HepG2 (cell line): ENCODE measurements around the gene SNUPN. TPM values are rescaled to one million over a fixed set of nuclear protein-coding genes. Genes with fewer than 3 reads are reported as not detected.

ENCODE experiments used
- AHR ChIP-seq: IDR thresholded peaks from 2 replicates; pipeline ENCODE4 v1.6.1; 2018; ENCODE audit warnings: missing genetic modification reagents, missing compliant biosample characterization
- ATF1 ChIP-seq: IDR thresholded peaks from 2 replicates; pipeline ENCODE4 v1.6.1; 2016; ENCODE audit warnings: mild to moderate bottlenecking, control low read depth
- BCL6 ChIP-seq: IDR thresholded peaks from 2 replicates; pipeline ENCODE4 v1.6.1; 2016; ENCODE audit warnings: missing genetic modification reagents, missing compliant biosample characterization
- MEIS2 ChIP-seq: sonication (generic); formaldehyde crosslinking; IDR thresholded peaks from 2 replicates; pipeline ENCODE4 v1.9.0; 2021; ENCODE audit warnings: mild to moderate bottlenecking, missing genetic modification reagents
- PAF1 ChIP-seq: IDR thresholded peaks from 2 replicates; pipeline ENCODE4 v1.6.1; 2016; ENCODE audit warnings: missing genetic modification reagents, missing compliant biosample characterization
- ZNF556 ChIP-seq: sonication (generic); formaldehyde crosslinking; IDR thresholded peaks from 2 replicates; pipeline ENCODE4 v1.4.0; 2020; ENCODE audit warnings: mild to moderate bottlenecking, missing genetic modification reagents, borderline replicate concordance
- ZNF570 ChIP-seq: sonication (generic); formaldehyde crosslinking; IDR thresholded peaks from 2 replicates; pipeline ENCODE4 v1.4.0; 2020; ENCODE audit warnings: mild to moderate bottlenecking, missing genetic modification reagents, borderline replicate concordance
- polyA plus RNA-seq, 8 experiments: library from polyadenylated mRNA; depleted of rRNA in 3 of 8; stranded (reverse) in 7 of 8; unstranded in 1 of 8; fragments of >200 nt; fragmentation: Illumina TruSeq in 4 of 8; extraction: Trizol in 4 of 8; gene quantifications; 2 replicates each; pipeline versions ENCODE4 v1.2.1 to v1.2.3, GENCODE V29; 2011 to 2016; ENCODE audit warnings: low read depth in 4 of 8, missing spikeins in 1 of 8, mixed read lengths in 1 of 8; ENCODE audit not compliant: insufficient read depth in 1 of 8
- total RNA-seq, 5 experiments: library from RNA; depleted of rRNA; stranded (reverse); fragments of >200 nt; fragmentation: Illumina TruSeq; extraction: Trizol; gene quantifications; 2 replicates each; pipeline ENCODE4 v1.2.3, GENCODE V29; 2016; ENCODE audit warnings: low read depth in 1 of 5
- TF ChIP-seq, protein P1 (sequence below): sonication (generic); formaldehyde crosslinking; IDR thresholded peaks from 2 replicates; pipeline ENCODE4 v1.4.0; 2020; ENCODE audit warnings: mild to moderate bottlenecking, missing genetic modification reagents
- TF ChIP-seq, protein P2 (sequence below): sonication (generic); formaldehyde crosslinking; IDR thresholded peaks from 2 replicates; pipeline ENCODE4 v1.9.0; 2021; ENCODE audit warnings: missing genetic modification reagents, mild to moderate bottlenecking, borderline replicate concordance
- TF ChIP-seq, protein P3 (sequence below): sonication (generic); formaldehyde crosslinking; IDR thresholded peaks from 2 replicates; pipeline ENCODE4 v1.8.1; 2023; ENCODE audit warnings: missing genetic modification reagents, inconsistent platforms, borderline replicate concordance
- TF ChIP-seq, protein P4 (sequence below): sonication (generic); formaldehyde crosslinking; IDR thresholded peaks from 2 replicates; pipeline ENCODE4 v1.5.0; 2020; ENCODE audit warnings: missing genetic modification reagents
- TF ChIP-seq, protein P5 (sequence below), 2 experiments: sonication (generic) in 1 of 2; formaldehyde crosslinking in 1 of 2; IDR thresholded peaks; 2 replicates each; pipeline versions ENCODE4 v1.5.1 to v1.6.1; 2011 to 2020; ENCODE audit warnings: borderline replicate concordance in 1 of 2, low read depth in 1 of 2, low read length in 1 of 2, mild to moderate bottlenecking in 1 of 2, missing genetic modification reagents in 1 of 2, moderate library complexity in 1 of 2

The SNUPN gene
- total and polyA plus RNA-seq, 2 of the 13 experiments (the other 11 are each of a cell fraction or from before 2014, with no cell fraction given), result 9.0 to 16.4 TPM

DNA sequence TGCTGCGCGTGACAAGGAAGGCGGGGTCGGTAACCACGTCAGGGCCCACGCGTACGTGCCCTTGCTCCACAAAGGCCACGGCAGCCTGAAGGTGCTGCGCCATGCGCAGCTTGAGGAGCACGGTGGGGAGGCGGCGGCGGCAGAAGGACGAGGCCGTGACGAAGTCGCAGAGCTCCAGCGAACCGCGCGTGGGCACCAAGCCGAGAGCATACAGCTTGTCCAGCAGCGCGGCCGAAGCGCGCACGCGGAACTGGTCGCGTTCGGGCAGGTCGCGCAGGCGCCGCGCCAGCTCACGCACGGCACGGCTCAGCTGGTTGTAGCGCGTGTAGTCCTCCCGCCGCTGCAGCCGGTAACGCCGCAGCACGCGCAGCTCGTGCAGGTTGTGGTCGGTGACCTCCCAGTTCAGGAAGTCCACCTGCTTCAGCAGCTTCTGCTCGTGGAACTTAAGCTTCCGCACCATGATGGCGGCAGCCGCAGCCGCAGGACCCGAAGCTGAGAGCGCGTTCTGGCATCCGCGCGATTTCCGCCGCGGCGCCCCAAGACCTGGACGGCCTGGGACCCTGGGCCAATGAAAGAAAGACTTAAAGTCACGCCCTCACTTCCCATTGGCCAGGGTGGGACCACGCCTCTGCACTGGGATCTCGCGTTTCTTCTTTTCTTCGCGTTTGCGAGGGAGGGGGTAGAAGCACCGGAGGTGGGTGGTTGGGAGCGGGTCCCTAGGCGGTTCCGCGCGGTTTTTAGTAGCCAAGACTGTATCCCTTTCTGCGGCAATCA is 14.4 kb upstream of the SNUPN start, which contains the start of gene IMP3 (continued):
- TF ChIP-seq, protein P1, sequence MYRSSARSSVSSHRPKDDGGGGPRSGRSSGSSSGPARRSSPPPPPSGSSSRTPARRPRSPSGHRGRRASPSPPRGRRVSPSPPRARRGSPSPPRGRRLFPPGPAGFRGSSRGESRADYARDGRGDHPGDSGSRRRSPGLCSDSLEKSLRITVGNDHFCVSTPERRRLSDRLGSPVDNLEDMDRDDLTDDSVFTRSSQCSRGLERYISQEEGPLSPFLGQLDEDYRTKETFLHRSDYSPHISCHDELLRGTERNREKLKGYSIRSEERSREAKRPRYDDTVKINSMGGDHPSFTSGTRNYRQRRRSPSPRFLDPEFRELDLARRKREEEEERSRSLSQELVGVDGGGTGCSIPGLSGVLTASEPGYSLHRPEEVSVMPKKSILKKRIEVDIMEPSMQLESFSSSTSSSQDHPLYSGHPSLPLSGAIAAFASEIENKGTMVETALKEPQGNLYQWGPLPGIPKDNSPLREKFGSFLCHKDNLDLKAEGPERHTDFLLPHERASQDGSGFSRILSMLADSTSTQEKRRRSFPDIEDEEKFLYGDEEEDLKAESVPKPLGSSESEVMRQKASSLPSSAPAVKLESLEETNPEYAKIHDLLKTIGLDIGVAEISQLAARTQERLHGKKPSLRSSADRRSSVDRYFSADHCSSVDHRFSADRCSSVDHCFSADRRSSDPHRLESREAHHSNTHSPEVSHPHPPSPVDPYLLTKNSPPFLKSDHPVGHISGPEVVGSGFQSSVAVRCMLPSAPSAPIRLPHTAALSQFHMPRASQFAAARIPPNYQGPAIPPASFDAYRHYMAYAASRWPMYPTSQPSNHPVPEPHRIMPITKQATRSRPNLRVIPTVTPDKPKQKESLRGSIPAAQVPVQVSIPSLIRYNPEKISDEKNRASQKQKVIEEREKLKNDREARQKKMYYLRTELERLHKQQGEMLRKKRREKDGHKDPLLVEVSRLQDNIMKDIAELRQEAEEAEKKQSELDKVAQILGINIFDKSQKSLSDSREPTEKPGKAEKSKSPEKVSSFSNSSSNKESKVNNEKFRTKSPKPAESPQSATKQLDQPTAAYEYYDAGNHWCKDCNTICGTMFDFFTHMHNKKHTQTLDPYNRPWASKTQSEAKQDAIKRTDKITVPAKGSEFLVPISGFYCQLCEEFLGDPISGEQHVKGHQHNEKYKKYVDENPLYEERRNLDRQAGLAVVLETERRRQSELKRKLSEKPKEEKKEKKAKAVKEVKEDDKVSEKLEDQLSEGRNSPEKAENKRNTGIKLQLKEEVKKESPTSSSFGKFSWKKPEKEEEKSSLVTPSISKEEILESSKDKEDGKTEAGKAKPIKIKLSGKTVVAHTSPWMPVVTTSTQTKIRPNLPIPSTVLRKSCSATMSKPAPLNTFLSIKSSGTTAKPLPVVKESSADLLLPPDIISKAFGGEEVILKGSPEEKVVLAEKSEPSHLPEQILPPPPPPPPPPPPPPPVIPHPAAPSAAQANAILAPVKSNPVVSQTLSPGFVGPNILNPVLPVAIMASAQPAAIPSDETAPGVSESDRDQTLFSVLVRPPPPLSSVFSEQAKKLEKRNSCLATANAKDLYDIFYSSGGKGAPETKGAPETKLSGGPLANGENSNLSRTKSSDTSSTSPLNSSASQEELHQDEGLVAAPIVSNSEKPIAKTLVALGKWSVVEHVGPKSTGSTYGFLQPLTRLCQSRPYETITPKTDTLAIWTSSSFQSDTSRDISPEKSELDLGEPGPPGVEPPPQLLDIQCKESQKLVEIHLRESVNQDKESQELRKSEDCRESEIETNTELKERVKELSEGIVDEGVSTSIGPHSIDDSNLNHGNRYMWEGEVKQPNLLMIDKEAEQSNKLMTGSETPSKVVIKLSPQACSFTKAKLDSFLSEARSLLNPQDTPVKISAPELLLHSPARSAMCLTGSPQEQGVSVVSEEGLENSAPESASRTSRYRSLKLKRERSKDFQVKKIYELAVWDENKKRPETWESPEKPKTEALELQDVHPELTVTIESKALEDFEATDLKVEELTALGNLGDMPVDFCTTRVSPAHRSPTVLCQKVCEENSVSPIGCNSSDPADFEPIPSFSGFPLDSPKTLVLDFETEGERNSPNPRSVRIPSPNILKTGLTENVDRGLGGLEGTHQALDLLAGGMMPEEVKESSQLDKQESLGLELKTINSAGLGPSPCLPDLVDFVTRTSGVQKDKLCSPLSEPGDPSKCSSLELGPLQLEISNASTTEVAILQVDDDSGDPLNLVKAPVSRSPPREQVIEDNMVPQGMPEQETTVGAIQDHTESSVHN (CRISPR knock-in tag), result peak; percentile 94; the same call in 1 of the 2 replicates
- TF ChIP-seq ZNF570 (CRISPR knock-in tag), result no peak
- no peak; the same call in 1 of the 2 replicates for TF ChIP-seq BCL6
- TF ChIP-seq, protein P2, sequence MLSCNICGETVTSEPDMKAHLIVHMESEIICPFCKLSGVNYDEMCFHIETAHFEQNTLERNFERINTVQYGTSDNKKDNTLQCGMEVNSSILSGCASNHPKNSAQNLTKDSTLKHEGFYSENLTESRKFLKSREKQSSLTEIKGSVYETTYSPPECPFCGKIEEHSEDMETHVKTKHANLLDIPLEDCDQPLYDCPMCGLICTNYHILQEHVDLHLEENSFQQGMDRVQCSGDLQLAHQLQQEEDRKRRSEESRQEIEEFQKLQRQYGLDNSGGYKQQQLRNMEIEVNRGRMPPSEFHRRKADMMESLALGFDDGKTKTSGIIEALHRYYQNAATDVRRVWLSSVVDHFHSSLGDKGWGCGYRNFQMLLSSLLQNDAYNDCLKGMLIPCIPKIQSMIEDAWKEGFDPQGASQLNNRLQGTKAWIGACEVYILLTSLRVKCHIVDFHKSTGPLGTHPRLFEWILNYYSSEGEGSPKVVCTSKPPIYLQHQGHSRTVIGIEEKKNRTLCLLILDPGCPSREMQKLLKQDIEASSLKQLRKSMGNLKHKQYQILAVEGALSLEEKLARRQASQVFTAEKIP (CRISPR knock-in tag), result no peak
- TF ChIP-seq, protein P3, sequence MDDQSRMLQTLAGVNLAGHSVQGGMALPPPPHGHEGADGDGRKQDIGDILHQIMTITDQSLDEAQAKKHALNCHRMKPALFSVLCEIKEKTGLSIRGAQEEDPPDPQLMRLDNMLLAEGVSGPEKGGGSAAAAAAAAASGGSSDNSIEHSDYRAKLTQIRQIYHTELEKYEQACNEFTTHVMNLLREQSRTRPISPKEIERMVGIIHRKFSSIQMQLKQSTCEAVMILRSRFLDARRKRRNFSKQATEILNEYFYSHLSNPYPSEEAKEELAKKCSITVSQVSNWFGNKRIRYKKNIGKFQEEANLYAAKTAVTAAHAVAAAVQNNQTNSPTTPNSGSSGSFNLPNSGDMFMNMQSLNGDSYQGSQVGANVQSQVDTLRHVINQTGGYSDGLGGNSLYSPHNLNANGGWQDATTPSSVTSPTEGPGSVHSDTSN (CRISPR knock-in tag), result no peak
- no peak for TF ChIP-seq PAF1
- TF ChIP-seq, protein P4, sequence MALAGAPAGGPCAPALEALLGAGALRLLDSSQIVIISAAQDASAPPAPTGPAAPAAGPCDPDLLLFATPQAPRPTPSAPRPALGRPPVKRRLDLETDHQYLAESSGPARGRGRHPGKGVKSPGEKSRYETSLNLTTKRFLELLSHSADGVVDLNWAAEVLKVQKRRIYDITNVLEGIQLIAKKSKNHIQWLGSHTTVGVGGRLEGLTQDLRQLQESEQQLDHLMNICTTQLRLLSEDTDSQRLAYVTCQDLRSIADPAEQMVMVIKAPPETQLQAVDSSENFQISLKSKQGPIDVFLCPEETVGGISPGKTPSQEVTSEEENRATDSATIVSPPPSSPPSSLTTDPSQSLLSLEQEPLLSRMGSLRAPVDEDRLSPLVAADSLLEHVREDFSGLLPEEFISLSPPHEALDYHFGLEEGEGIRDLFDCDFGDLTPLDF (CRISPR knock-in tag), result peak; percentile 81
- peak; percentile 72; the same call in 1 of the 2 replicates for TF ChIP-seq MEIS2 (CRISPR knock-in tag)
- TF ChIP-seq ZNF556 (CRISPR knock-in tag), result peak; percentile 96
- TF ChIP-seq ATF1 (CRISPR knock-in tag), result peak; percentile 57; the same call in 1 of the 2 replicates
- TF ChIP-seq AHR (CRISPR knock-in tag), result peak; percentile 25; the same call in 1 of the 2 replicates
- TF ChIP-seq, protein P5, sequence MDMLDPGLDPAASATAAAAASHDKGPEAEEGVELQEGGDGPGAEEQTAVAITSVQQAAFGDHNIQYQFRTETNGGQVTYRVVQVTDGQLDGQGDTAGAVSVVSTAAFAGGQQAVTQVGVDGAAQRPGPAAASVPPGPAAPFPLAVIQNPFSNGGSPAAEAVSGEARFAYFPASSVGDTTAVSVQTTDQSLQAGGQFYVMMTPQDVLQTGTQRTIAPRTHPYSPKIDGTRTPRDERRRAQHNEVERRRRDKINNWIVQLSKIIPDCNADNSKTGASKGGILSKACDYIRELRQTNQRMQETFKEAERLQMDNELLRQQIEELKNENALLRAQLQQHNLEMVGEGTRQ (IDR thresholded peaks at IDR 0.05; ENCODE audit: low read depth, low read length), result no peak
- TF ChIP-seq, protein P5 (CRISPR knock-in tag; IDR thresholded peaks at IDR 0.05; ENCODE audit: borderline replicate concordance), result peak; percentile 67
